ENCODE measurements around the gene MS4A6A.
"Not testable (repeated sequence)": the region's sequence is repeated elsewhere in the genome, so short reads cannot be mapped to it uniquely, and the experiment has no call there.

DNA sequence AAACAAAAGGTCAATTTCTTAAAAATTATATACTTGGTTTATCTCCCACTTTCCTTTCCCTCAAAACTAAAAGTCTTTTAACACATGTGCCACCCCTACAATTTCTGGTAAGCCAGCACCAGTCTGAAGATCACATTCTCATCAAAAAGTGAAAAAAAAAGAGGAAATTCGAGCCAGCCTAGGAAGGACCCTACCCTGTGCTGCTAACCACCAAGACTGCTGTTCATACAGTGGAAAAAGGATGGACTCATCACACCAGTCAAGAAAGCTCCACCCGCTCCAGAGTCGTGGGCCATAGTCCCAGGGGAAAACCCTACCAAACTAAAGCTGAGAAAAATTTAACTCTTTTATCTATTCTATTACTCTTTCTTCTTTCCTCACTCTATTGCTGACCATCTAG, 5.6 kb upstream of the MS4A6A start:
- TF ChIP-seq, protein P1, sequence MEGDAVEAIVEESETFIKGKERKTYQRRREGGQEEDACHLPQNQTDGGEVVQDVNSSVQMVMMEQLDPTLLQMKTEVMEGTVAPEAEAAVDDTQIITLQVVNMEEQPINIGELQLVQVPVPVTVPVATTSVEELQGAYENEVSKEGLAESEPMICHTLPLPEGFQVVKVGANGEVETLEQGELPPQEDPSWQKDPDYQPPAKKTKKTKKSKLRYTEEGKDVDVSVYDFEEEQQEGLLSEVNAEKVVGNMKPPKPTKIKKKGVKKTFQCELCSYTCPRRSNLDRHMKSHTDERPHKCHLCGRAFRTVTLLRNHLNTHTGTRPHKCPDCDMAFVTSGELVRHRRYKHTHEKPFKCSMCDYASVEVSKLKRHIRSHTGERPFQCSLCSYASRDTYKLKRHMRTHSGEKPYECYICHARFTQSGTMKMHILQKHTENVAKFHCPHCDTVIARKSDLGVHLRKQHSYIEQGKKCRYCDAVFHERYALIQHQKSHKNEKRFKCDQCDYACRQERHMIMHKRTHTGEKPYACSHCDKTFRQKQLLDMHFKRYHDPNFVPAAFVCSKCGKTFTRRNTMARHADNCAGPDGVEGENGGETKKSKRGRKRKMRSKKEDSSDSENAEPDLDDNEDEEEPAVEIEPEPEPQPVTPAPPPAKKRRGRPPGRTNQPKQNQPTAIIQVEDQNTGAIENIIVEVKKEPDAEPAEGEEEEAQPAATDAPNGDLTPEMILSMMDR (IDR thresholded peaks at IDR 0.05): not testable (repeated sequence)
- TF ChIP-seq RFX5 (IDR thresholded peaks at IDR 0.05; ENCODE audit: low read length); YY1 (IDR thresholded peaks at IDR 0.05; ENCODE audit: low read depth); TAF1 (IDR thresholded peaks at IDR 0.05; ENCODE audit: borderline replicate concordance, low read depth, low read length); POLR2AphosphoS5 (IDR thresholded peaks at IDR 0.05; ENCODE audit: low read depth, low read length); EP300 (IDR thresholded peaks at IDR 0.05; ENCODE audit: borderline replicate concordance in 1 of 2, low read depth in 1 of 2, low read length in 1 of 2); RAD21 (IDR thresholded peaks at IDR 0.05; ENCODE audit: low read length); FOXM1 (IDR thresholded peaks at IDR 0.05; ENCODE audit: low read depth); FOXJ3 (CRISPR knock-in tag; IDR thresholded peaks at IDR 0.05); MXI1 (IDR thresholded peaks at IDR 0.05; ENCODE audit: low read depth, low read length); GABPA (IDR thresholded peaks at IDR 0.05; ENCODE audit: low read depth); NFIC (IDR thresholded peaks at IDR 0.05; ENCODE audit: borderline replicate concordance): not testable (repeated sequence)
- TF ChIP-seq, protein P2, sequence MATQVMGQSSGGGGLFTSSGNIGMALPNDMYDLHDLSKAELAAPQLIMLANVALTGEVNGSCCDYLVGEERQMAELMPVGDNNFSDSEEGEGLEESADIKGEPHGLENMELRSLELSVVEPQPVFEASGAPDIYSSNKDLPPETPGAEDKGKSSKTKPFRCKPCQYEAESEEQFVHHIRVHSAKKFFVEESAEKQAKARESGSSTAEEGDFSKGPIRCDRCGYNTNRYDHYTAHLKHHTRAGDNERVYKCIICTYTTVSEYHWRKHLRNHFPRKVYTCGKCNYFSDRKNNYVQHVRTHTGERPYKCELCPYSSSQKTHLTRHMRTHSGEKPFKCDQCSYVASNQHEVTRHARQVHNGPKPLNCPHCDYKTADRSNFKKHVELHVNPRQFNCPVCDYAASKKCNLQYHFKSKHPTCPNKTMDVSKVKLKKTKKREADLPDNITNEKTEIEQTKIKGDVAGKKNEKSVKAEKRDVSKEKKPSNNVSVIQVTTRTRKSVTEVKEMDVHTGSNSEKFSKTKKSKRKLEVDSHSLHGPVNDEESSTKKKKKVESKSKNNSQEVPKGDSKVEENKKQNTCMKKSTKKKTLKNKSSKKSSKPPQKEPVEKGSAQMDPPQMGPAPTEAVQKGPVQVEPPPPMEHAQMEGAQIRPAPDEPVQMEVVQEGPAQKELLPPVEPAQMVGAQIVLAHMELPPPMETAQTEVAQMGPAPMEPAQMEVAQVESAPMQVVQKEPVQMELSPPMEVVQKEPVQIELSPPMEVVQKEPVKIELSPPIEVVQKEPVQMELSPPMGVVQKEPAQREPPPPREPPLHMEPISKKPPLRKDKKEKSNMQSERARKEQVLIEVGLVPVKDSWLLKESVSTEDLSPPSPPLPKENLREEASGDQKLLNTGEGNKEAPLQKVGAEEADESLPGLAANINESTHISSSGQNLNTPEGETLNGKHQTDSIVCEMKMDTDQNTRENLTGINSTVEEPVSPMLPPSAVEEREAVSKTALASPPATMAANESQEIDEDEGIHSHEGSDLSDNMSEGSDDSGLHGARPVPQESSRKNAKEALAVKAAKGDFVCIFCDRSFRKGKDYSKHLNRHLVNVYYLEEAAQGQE (IDR thresholded peaks at IDR 0.05; ENCODE audit: low read depth, low read length): not testable (repeated sequence)
